TTC549 (cell line): ENCODE measurements around the gene PTPN21.

Source experiments
- FAIRE-seq: peaks from 2 replicates; lab custom pipeline; 2012; peaks lifted over from hg19 to GRCh38; lab: Jason Lieb, UNC

PTPN21 gene

GRCh38 chr14:88504602-88505001, 50.2 kb downstream of the PTPN21 start:
- FAIRE-seq: no peak

DNA sequence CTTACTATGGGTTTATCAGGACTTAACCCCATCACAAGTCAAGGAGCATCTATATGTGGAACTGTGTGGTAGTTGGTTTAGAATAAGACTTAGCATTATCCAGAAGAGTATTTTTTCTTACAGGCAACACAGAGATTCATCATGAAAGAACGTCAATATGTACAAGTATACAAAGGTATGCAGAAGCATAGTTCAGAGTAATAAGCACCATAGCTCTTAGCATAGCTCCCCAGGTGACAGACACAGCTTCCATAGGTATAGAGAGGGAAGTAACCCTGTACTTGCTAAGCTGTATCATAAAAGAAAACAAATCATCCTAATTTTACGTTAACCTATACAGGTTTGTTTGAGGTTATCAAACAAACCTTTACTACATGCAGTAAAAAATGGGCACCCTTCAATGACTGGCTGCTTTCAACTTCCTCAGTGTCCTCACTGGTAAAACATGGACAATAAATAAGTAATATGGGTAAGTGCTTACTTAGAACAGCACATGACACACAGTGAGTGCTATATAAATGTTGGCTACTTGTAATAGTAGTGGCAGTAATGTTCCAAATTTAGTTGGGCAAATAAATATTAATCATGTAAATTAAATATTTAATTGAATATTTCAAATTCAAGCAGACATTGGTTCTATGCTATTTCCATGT, 50.9 kb downstream of the PTPN21 start:
- no peak for FAIRE-seq

DNA sequence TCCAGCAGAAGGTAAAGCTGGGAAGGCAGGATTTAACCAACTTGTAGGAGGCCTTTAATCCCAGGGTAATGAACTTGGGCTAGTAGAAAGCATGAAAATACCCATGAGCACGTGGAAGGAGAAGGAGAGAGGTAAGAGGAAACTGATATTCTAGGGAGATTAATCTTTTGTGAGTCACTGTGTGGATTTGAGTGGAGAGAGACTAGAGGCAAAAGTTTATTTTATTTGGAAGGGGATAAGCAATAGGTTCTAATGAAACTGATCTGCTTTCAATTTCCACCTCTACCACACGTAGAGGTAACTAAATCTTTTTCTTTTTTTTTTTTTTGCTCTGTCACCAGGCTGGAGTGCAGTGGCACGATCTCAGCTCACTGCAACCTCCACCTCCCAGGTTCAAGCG, 52.1 kb downstream of the PTPN21 start:
- FAIRE-seq: no peak

- no peak for FAIRE-seq
These were observed 54.2 kb downstream of the PTPN21 start for GRCh38 chr14:88500611-88501010.

GRCh38 chr14:88499225-88499624, 55.6 kb downstream of the PTPN21 start:
- FAIRE-seq: no peak

- no peak for FAIRE-seq
These were observed 58.4 kb downstream of the PTPN21 start for GRCh38 chr14:88496414-88496813.

- no peak for FAIRE-seq
These were observed 61.2 kb downstream of the PTPN21 start for GRCh38 chr14:88493392-88494185.

GRCh38 chr14:88492272-88493089, 62.3 kb downstream of the PTPN21 start:
- peak; percentile 26 for FAIRE-seq

DNA sequence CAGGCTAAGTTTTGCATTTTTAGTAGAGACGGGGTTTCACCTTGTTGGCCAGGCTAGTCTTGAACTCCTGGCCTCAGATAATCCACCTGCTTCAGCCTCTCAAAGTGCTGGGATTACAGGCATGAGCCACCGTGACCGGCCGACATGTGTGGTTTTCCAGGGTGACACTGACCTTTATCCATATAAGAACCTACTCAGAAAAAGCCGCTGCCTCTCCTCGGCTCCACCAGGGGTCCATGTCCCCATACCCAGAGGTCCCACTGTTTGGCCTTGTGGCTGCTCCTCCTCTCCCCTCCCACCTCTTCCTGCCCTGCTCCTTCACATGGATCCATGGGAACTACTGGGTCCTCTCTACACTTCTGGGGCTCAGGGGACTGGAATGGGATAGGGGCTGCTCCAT, 64.6 kb downstream of the PTPN21 start:
- FAIRE-seq: no peak

DNA sequence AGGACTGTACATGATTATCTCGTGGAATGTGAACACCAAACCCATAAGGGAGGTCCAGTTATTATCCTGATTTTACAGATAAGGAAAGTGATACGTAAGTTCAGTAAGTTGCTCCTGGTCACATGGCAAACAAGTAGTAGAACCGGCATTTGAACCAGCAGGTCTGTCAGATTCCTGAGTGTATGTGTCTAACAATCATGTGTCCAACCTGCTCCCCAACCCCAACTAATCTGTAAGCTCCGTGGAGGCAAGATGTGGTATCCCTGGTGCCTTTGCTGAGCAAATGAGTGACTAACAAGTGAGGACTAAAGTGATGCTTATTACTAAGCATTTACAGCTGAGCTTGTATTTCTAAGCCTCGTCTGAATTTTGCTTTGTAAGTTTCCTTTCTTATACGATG, 65.9 kb downstream of the PTPN21 start:
- no peak for FAIRE-seq

DNA sequence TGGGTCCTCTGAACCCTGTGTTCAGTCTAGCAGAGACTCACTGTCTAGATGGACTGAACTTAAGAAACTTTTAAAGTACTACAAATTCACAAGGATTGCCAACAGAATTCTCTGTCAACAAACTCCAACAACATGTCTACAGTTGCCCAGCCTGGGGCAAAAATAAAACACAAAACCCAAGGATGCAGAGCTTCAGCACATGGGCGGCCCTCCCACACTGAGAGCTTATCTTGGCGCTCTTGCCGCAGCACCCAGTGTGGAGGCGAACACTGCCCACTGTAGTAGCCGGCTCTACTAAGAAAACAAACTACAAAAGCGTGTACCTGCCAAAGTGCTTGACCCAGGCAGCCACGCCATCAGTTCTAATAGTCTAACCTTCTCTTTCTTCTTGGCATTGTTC, 66.7 kb downstream of the PTPN21 start:
- FAIRE-seq: no peak

GRCh38 chr14:88482524-88482923, 72.3 kb downstream of the PTPN21 start:
- FAIRE-seq: no peak

GRCh38 chr14:88481794-88482193, 73.0 kb downstream of the PTPN21 start:
- no peak for FAIRE-seq

GRCh38 chr14:88481059-88481458, 73.7 kb downstream of the PTPN21 start:
- FAIRE-seq: no peak

DNA sequence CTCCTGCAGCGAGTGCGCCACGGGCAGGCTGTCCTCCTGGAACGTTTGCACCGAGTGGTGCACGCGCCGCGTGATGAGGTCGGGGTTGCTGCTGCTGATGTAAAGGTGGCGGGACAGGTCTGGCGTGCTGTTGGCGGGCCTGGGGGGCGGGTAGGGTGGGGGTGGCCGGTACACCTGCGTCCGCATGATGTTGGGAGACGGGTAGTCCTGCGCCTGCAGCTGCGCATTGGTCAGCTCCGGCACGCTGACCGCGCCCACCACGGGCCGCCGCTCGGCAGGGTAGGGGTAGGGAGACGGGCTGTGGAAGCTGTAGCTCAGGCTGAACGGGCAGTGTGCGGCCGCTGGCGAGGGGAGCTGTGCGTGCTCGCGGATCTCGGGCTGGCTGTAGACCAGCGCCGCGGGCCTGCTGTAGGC, 75.2 kb downstream of the PTPN21 start:
- no peak for FAIRE-seq

- FAIRE-seq: no peak
These were observed 75.9 kb downstream of the PTPN21 start for GRCh38 chr14:88478931-88479330.

- FAIRE-seq: no peak
These were observed 77.1 kb downstream of the PTPN21 start for GRCh38 chr14:88477513-88478250.

DNA sequence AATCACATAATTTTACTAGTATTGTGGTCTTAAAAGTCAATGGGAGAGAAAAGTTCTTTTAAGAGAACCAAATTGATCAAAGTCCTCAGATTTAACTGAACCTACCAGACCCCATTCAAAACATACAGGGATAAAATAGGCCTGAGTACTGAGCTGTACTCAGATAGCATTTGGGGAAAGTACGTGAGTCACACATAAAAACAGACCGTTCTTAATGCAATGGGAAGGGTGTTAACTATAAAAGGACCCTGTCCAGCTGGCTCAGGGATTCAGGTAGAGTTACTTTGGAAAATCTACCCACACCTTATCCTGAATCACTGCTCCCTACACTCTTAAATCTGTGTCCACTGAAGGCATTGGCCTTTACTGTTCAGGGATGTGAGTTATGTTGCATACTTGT, 78.0 kb downstream of the PTPN21 start:
- no peak for FAIRE-seq

DNA sequence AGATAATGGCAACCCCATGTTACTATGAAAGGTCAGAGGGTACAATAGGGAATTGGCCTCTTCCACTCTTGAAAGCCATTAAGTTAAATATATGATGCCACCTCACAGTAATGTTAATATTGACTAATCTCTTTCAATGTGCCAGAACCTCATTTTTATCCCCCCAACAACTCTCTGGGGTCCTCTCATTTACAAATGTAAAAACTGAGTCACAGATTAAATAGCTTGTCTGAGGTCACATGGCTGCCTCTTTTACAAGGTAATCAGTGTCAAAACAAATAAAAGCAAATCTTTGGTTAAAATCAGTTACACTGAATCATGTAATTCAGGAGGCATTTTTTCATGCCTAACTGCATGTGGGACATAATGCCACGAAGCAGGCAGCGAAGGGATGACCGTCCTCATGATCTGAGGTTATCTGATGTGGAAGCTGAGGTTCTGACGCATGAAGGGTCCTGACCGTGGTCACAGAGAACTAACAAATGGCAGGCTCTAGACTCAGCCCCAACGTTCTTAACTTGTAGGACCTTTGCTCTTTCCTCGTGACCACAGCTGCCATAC, 78.5 kb downstream of the PTPN21 start:
- FAIRE-seq: no peak

DNA sequence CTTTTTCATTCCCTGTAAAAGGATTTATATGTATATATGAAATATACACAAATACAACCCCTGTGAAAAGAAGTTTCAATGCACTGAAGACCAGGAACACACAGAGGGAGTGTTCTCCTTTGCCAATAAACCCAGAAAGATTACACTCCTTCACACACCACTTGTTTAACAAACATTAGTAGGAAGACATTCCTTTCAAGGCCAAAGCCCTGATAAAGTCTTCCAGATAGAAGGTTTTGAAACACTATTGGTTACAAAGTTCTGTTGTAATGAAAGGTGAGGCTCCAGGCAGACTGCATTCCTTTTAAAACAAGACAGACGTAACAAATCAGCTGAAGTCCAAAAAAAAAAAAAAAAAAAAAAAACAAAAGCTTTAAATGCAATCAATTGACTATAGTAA, 81.0 kb downstream of the PTPN21 start:
- FAIRE-seq: no peak

- FAIRE-seq: no peak
These were observed 84.0 kb downstream of the PTPN21 start for GRCh38 chr14:88470542-88471440.
